Hepatocyte (in vitro differentiated cells): ENCODE results near the gene TAGLN3. TPM values are rescaled to one million over a fixed set of nuclear protein-coding genes. Genes with fewer than 3 reads are reported as not detected.

ENCODE experiments used
- DNase-seq: peaks from one replicate; pipeline ENCODE4 v3.0.0-alpha.2; 2016; ENCODE audit warnings: low spot score
- H2AFZ ChIP-seq: fragments of 200-600 bp; sonication (generic); 2 replicates; pipeline ENCODE4 v1.6.0; 2016; ENCODE audit warnings: antibody characterized with exemption, mild to moderate bottlenecking
- H3K27ac ChIP-seq: fragments of 200-600 bp; sonication (generic); 2 replicates; pipeline ENCODE4 v1.5.1; 2016; ENCODE audit warnings: mild to moderate bottlenecking
- H3K27me3 ChIP-seq: fragments of 200-600 bp; sonication (generic); 2 replicates; pipeline ENCODE4 v1.6.1; 2016
- H3K36me3 ChIP-seq: fragments of 200-600 bp; sonication (generic); replicated peaks from 2 replicates; pipeline ENCODE4 v1.5.1; 2016; ENCODE audit warnings: low read depth; ENCODE audit not compliant: insufficient read depth
- H3K4me1 ChIP-seq: fragments of 200-600 bp; sonication (generic); 2 replicates; pipeline ENCODE4 v1.5.1; 2016; ENCODE audit warnings: mild to moderate bottlenecking, moderate library complexity; ENCODE audit not compliant: insufficient read depth
- H3K4me2 ChIP-seq: fragments of 200-600 bp; sonication (generic); 2 replicates; pipeline ENCODE4 v1.6.0; 2016
- H3K4me3 ChIP-seq: fragments of 200-600 bp; sonication (generic); 2 replicates; pipeline ENCODE4 v1.5.1; 2016; ENCODE audit warnings: mild to moderate bottlenecking
- H3K79me2 ChIP-seq: fragments of 200-600 bp; sonication (generic); 2 replicates; pipeline ENCODE4 v1.6.0; 2017; ENCODE audit warnings: mild to moderate bottlenecking
- H3K9me2 ChIP-seq: fragments of 200-600 bp; sonication (generic); replicated peaks from 2 replicates; pipeline ENCODE4 v1.6.0; 2017; ENCODE audit warnings: mild to moderate bottlenecking; ENCODE audit not compliant: insufficient read depth
- H3K9me3 ChIP-seq: fragments of 200-600 bp; sonication (generic); 2 replicates; pipeline ENCODE4 v1.5.1; 2016; ENCODE audit warnings: low read depth, mild to moderate bottlenecking
- H4K20me1 ChIP-seq: fragments of 200-600 bp; sonication (generic); 2 replicates; pipeline ENCODE4 v1.6.0; 2016; ENCODE audit warnings: mild to moderate bottlenecking; ENCODE audit not compliant: insufficient read depth, poor library complexity, severe bottlenecking
- EZH2 ChIP-seq: fragments of 200-600 bp; sonication (generic); IDR thresholded peaks from 2 replicates; pipeline ENCODE4 v1.6.1; 2016; ENCODE audit warnings: antibody characterized with exemption, mild to moderate bottlenecking, borderline replicate concordance
- EZH2phosphoT487 ChIP-seq: fragments of 200-600 bp; sonication (generic); IDR thresholded peaks from one replicate; pipeline ENCODE4 v1.6.1; 2018; ENCODE audit warnings: antibody characterized with exemption, mild to moderate bottlenecking, low read depth, moderate library complexity; ENCODE audit not compliant: unreplicated experiment, severe bottlenecking
- WGBS: methylation state at CpG from one replicate; pipeline ENCODE4 v1.1.6; 2016; ENCODE audit warnings: low lambda C conversion rate; ENCODE audit errors: missing lambda C conversion rate; 5-methylcytosine and 5-hydroxymethylcytosine counted together
- polyA plus RNA-seq: library from polyadenylated mRNA; unstranded; fragments of >200 nt; fragmentation: Nextera tagmentation; extraction: Ambion mirVana; gene quantifications from 2 replicates; pipeline ENCODE4 v1.2.1, GENCODE V29; 2016
- total RNA-seq: library from RNA; depleted of rRNA; stranded (reverse); fragments of >200 nt; gene quantifications from 2 replicates; pipeline ENCODE4 v1.2.3, GENCODE V29; 2014
- TF ChIP-seq, protein P1 (sequence below): fragments of 200-600 bp; sonication (generic); IDR thresholded peaks from 2 replicates; pipeline ENCODE4 v1.5.1; 2016; ENCODE audit warnings: antibody characterized with exemption, mild to moderate bottlenecking; ENCODE audit not compliant: poor library complexity

TAGLN3 gene
- total and polyA plus RNA-seq, 2 experiments from 2014 or later = 0.51 to 2.1 TPM

DNA sequence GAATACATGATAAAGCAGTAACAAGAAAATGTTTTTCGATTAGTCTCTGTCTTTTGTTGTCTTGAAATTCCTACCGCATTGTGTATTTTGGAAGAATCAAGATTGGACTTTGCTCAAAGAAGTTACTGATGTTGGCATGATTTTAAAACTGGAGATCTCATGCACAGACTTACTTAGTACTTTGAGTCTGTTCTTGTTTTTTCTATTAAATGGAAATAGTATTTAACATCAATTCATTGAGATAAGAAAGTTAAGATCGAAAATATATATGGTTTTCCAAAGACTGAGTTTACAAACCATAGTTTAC, 17.3 kb upstream of the TAGLN3 start:
- H3K27ac ChIP-seq = no peak overlapping the region
- no peaks in the 10 kb centered on the region for H4K20me1 ChIP-seq
- H3K9me3 ChIP-seq = no peaks in the 10 kb centered on the region
- H3K79me2 ChIP-seq = peaks cover 41% of the 10 kb centered on the region
- WGBS = 79% methylated on average over 3 of the region's 3 CpGs
- TF ChIP-seq EZH2phosphoT487 = no peak
- TF ChIP-seq, protein P1, sequence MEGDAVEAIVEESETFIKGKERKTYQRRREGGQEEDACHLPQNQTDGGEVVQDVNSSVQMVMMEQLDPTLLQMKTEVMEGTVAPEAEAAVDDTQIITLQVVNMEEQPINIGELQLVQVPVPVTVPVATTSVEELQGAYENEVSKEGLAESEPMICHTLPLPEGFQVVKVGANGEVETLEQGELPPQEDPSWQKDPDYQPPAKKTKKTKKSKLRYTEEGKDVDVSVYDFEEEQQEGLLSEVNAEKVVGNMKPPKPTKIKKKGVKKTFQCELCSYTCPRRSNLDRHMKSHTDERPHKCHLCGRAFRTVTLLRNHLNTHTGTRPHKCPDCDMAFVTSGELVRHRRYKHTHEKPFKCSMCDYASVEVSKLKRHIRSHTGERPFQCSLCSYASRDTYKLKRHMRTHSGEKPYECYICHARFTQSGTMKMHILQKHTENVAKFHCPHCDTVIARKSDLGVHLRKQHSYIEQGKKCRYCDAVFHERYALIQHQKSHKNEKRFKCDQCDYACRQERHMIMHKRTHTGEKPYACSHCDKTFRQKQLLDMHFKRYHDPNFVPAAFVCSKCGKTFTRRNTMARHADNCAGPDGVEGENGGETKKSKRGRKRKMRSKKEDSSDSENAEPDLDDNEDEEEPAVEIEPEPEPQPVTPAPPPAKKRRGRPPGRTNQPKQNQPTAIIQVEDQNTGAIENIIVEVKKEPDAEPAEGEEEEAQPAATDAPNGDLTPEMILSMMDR = no peak
- TF ChIP-seq EZH2 = no peak
- no peaks in the 10 kb centered on the region for H3K36me3 ChIP-seq
- no peaks in the 10 kb centered on the region for H3K4me1 ChIP-seq
- no peaks in the 10 kb centered on the region for H3K27me3 ChIP-seq
- H3K9me2 ChIP-seq = no peaks in the 10 kb centered on the region
- no peak overlapping the region for H3K4me3 ChIP-seq
- no peak overlapping the region for H2AFZ ChIP-seq
- no peak for DNase-seq
- peak overlapping the region; percentile 86 for H3K4me2 ChIP-seq

GRCh38 chr3:111984636-111985298, 14.0 kb upstream of the TAGLN3 start:
- no peaks in the 10 kb centered on the region for H3K9me2 ChIP-seq
- WGBS = 84% methylated on average over 2 of the region's 2 CpGs
- H3K79me2 ChIP-seq = peaks cover 34% of the 10 kb centered on the region
- no peaks in the 10 kb centered on the region for H3K4me1 ChIP-seq
- H3K9me3 ChIP-seq = no peaks in the 10 kb centered on the region
- H2AFZ ChIP-seq = no peak overlapping the region
- H3K36me3 ChIP-seq = no peaks in the 10 kb centered on the region
- H4K20me1 ChIP-seq = no peaks in the 10 kb centered on the region
- no peak overlapping the region for H3K27ac ChIP-seq
- H3K4me3 ChIP-seq = no peak overlapping the region
- no peak for DNase-seq
- TF ChIP-seq EZH2phosphoT487 = no peak
- H3K27me3 ChIP-seq = no peaks in the 10 kb centered on the region
- no peak overlapping the region for H3K4me2 ChIP-seq

GRCh38 chr3:111986800-111987199, 11.9 kb upstream of the TAGLN3 start:
- Histone ChIP-seq H3K36me3 (no peaks in the 10 kb centered on the region), H3K9me3 (no peaks in the 10 kb centered on the region), H3K9me2 (no peaks in the 10 kb centered on the region), H3K79me2 (peaks cover 19% of the 10 kb centered on the region), H3K27me3 (no peaks in the 10 kb centered on the region), H2AFZ (no peak overlapping the region), H3K4me2 (no peak overlapping the region), H3K4me3 (no peak overlapping the region), H3K27ac (no peak overlapping the region), H4K20me1 (no peaks in the 10 kb centered on the region), H3K4me1 (no peaks in the 10 kb centered on the region)
- no peak for DNase-seq
- TF ChIP-seq, protein P1 = no peak
- TF ChIP-seq EZH2phosphoT487 (no peak), EZH2 (no peak)
- WGBS = 96% methylated on average over 3 of the region's 3 CpGs

- 38% methylated on average over 3 of the region's 3 CpGs for WGBS
- no peaks in the 10 kb centered on the region for H4K20me1 ChIP-seq
- no peak for TF ChIP-seq EZH2
- TF ChIP-seq EZH2phosphoT487 = no peak
- TF ChIP-seq, protein P1 = peak; percentile 74
- H3K79me2 ChIP-seq = peaks cover 4% of the 10 kb centered on the region
- peak; percentile 72 for DNase-seq
- H3K9me2 ChIP-seq = no peaks in the 10 kb centered on the region
- H2AFZ ChIP-seq = no peak overlapping the region
- H3K4me2 ChIP-seq = no peak overlapping the region
- H3K36me3 ChIP-seq = no peaks in the 10 kb centered on the region
- H3K27me3 ChIP-seq = no peaks in the 10 kb centered on the region
- H3K4me1 ChIP-seq = no peaks in the 10 kb centered on the region
- H3K4me3 ChIP-seq = no peak overlapping the region
- H3K9me3 ChIP-seq = no peaks in the 10 kb centered on the region
- no peak overlapping the region for H3K27ac ChIP-seq
Measured at GRCh38 chr3:111989061-111989678, 9.6 kb upstream of the TAGLN3 start.
